KBM-7 (cell line): Measurements from ENCODE around the gene HDAC7.
"Not testable (repeated sequence)": the region's sequence is repeated elsewhere in the genome, so short reads cannot be mapped to it uniquely, and the experiment has no call there.

Experiments used
- DNase-seq: peaks from one replicate; pipeline ENCODE4 v3.0.0-alpha.2; 2015
- in situ Hi-C: fragments of 300-500 bp; cut with MboI; formaldehyde crosslinking; loops from 2 replicates; pipeline ENCODE4 v1.14.3; 2020; ENCODE audit warnings: low sequenced_read_pairs, low pct_unique_long_range_greater_than_20kb, mixed read lengths

HDAC7 gene

DNA sequence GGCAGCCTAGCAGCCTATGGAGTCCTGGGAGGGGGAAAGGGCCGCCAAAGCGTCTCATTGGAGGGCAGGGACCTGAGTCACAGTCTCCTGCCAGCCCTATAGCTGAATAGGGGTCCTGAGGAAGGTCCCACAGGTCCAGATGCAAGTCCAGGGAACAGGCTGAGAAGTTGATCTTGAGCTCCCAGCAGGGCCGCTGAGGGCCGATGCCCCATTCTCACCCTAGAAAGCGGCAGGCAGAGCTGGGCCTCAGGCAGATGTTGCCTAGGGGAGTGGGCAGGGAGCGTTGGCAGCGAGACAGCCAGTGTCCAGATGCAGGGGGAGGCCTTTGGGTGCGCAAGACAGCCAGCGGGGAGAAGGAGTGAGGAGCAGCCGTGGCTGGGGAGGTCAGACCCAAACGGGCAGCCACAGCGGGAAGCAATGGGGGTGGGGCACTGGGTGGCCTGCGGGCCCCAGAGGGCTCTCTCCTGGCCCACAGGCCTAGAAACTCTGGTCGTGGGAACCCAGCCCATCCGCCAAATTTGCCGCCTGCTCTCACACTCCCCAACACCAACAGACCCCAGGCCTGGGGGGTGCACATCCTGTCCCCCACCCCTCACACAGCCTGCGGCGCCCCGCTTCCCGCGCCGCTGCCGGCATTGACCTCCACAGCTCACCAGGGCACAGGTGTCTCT is 1.1 kb downstream of the HDAC7 start:
- in situ Hi-C loops, result no loop called here
- no peak for DNase-seq

DNA sequence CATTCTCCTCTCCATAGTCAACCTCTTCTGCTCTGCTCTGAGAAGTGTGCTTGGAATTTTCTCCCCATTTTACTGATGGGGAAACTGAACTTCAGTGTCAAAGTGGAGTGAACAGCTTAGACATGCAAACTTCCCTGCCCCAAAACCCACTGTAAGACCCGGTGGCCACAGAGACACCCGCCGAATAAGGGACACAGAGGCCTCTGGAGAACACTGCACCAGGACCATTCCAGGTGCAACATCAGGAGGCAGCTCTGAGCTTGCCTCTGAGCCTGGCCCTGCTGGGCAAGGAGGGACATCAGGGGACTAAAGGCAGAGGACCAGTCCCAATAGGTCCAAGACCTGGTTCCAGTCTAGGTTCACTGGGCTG is 1.7 kb downstream of the HDAC7 start:
- in situ Hi-C loops, result no loop called here

GRCh38 chr12:47817272-47818006 is 2.3 kb downstream of the HDAC7 start:
- DNase-seq, result peak; percentile 49
- in situ Hi-C loops, result no loop called here

More for the DNA sequence above, 1.7 kb downstream of the HDAC7 start:
- DNase-seq, result no peak

- DNase-seq, result no peak
- in situ Hi-C loops, result no loop called here
Measured at GRCh38 chr12:47816403-47817271, 3.1 kb downstream of the HDAC7 start.

DNA sequence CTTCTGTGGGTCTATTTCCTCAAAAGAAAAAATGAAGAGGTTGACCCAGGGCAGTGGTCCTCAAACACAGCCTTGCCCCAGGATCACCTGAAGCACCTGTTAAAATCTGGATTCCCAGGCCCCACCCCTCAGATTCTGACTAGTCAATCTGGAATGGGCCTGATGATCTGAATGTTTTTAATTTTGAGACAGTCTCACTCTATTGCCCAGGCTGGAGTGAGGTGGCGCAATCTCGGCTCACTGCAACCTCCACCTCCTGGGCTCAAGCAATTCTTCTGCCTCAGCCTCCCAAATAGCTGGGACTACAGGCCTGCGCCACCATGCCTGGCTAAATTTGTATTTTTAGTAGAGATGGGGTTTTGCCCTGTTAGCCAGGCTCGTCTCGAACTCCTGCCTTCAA is 4.3 kb downstream of the HDAC7 start:
- in situ Hi-C loops, DNase-seq: not testable (repeated sequence)

DNA sequence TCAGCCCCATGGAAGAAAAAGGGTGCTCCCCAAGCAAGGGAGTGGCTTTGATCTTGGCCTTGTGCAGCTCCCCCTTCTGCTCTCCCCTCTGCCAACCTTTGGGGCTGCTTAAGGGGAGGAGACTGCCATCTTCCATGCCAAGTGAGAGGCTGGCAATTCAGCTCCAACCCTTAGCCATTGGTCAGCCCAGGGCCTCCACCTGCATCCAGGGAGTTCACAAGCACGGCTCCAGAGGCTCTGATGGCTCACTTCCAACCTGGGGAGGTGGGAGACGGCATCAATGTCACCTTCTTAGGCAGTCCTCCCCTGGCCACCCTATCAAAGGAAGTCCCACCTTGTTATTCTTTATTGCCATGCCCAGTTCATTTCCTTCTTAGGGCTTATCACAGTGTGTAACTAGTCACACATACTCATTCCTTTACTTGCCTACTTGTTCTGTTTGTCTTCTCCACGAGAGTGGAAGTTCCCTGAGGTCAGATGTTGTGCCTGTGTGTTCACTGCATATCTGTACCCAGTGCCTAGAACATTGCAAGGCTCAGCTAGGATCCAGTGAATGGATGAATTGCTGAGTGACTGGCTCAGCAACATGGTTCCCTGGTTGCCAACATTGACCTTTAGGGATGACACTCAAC is 5.0 kb downstream of the HDAC7 start:
- no peak for DNase-seq
- in situ Hi-C loops, result no loop called here

DNA sequence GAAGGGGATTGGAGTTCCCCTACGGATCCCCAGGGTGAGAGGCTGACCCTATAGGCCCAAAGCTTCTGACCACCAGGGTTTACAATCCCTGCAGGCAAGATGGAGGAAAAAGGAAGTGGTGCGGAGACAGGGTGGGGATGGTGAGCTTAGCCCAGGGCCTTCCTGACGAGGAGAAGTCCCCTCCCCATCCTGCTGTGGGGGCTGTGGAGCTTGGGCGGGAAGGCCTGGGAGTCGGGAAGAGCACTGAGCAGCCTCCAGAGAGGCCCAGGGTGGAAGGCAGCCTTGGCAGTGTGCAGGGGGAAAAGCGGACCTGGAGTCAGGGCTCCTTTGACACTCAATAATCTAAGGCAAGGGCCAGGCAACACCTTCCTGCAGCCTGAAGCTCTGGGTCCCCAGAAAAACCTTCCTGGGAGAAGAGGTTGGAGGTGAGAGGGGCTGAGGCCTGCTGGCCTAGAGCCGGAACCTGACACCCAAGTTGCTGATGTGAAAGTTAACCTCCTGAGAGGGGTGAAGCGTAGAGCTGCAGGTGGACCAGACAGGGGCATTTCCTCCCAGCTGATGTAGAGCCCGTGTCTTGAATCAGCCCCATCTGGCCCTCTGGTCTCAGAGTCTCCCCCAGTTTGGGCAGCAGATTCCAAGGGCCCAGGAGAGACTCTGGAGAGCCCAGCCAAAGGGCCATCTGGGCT is 6.0 kb downstream of the HDAC7 start:
- in situ Hi-C loops, result no loop called here
- DNase-seq, result no peak

DNA sequence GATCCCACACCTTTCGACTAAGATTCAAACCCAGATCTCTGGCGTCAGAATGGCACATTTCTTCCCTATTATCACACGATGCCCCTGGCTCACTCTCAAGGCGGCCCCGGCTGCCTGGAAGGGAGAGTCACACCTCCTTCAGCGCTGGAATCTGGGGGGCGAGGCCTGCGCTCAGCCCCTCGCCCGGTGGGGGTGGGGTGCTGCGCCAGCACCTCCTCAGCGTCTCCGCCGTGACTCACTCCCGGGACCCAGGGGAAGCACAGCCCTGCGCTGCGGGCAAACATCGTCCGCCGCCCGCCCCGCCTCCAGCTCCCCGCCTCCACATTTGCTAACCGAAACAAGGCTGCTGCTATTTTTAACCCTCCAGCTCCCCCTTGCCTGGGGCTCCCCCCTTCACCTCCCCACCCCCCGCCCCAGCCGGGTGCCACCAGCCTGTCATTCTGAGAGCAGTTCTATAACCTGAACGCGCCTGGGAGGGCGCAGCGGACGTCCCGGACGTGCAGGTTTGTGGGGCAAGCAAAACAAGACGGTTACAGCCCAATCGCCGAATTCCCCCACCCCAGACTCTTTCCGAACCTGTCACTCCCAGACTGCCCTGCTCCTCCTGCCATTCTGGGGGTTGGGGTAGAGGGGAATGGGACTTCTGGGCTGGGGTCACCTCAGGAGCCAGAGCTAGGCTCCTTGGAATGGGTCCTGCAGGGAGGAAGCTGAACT is 6.7 kb downstream of the HDAC7 start:
- DNase-seq, result peak; percentile 92
- in situ Hi-C loops, result no loop called here

DNA sequence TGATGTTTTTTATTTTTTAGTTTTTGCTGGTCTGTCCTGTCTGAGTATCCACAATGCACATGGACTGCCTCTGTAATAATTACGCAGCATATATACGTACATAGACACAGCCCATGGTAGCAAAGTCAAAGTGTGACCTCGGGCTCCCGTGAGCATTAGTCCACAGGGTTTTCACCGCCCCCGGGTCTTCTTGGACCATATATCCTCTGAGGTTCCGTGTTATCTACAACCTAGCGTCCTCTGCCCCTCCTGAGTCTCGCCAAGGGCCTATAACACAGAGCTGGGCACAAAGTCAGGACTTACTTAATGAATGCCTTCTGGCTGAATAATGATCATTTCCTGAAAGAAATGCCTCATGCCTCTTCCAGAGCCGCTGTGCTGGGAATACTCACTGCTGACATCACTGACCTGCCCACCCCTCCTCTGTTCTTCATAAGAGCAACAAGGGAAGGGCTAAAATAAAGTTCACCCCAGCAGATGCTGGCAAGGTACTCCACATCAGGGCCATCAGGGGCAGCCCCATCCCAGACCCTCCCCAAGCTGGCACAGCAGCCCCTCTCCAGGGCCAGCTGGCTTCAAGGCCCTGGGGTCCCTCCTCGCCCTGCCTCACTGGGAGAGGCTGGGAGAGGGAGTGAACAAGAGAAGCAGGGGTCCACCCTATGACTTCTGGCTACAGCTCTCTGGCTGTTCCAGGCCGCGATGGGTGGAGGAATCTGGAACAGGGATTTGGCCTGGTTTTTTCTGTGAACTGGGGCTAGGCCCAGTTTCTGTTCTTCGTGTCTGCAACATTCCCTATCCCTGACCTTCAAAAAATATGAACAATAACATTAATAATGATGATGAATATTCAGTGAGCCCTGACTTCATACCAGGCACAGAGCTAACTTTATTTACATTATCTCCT is 7.9 kb downstream of the HDAC7 start:
- in situ Hi-C loops, result no loop called here
- DNase-seq, result no peak

DNA sequence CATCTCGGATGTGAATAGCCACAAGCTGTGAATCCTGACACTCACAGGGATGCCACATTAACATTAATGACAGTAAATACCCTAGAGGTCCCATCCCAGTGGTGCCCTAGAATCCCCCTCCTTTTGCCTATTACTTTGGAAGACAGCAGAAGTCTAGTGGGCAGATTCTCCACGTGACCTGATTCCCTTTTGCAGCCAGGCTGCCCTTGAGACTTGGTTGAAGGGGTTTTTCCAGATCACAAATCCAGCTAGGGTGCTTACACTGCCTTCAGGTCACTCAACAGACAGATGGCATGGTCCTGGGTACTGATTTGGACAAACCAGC is 8.7 kb downstream of the HDAC7 start:
- no peak for DNase-seq
- in situ Hi-C loops, result no loop called here

DNA sequence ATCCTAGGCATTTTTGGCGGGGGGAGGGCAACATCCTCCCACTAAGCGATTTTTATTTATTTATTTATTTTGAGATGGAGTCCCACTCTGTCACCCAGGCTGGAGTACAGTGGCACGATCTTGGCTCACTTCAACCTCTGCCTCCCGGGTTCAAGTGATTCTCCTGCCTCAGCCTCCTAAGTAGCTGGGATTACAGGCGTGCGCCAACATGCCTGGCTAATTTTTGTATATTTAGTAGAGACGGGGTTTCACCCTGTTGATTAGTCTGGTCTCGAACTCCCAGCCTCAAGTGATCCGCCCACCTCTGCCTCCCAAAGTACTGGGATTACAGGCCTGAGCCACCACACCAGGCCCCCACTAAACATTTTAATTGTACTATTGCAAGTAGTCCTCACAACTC is 10.2 kb downstream of the HDAC7 start:
- in situ Hi-C loops, DNase-seq: not testable (repeated sequence)

DNA sequence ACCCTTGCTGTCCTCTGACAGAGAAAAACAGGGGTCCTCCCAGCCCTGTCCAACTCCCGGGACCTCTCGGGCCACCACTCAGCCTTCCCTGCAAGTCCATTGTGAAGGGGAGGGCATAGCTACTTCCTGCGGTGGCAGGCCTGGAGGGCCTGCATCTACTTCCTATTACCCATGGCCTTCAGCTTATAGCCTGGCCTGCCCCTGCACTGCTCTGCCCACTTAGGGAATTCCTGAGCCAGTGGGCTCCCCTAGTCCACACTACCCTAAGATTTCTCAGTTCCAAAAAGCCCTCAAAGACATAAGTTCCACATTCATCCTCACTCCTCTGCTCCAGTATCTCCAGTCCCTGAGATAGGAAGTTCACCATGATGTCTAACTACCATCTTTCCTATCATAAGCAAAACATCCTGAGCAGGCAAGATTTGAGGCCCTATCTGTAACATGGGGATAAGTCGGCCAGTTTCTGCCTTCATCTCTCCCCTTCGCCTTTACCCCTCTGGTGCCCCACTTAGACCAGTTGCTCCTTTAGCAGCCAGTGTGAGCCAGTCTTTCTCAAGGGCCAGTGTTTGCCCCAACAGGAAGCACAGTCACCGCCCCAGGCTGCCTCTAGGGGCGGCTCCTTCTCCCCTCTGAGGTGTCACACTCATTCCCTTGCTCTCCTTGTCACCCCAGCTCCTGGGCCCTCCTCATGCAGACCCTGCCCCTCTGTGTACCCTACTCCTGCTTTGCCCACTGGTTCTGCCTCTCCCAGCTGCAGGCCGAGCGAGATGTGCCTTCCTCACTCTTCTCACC is 10.9 kb downstream of the HDAC7 start:
- in situ Hi-C loops, result no loop called here
- peak; percentile 51 for DNase-seq

DNA sequence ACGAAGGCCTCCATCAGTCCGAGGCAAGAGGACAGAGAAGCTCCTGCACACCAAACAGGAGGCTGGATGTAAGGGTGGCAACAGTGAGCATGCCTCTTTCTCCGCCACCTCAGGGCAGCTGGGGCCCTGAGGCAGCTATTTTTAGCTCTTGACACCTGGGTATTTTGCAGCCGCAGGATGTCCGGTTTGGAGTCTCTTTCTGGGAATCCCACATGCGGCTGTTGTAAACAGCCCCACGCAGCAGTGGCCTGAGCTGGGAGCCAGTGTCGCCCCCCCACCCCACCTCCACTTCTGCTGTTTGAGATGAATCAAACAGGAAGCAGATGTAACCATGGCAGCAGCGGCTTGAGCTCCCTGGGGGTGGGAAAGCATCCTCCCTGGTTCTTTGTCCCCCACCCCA is 11.7 kb downstream of the HDAC7 start:
- peak; percentile 94 for DNase-seq
- in situ Hi-C loops, result no loop called here

DNA sequence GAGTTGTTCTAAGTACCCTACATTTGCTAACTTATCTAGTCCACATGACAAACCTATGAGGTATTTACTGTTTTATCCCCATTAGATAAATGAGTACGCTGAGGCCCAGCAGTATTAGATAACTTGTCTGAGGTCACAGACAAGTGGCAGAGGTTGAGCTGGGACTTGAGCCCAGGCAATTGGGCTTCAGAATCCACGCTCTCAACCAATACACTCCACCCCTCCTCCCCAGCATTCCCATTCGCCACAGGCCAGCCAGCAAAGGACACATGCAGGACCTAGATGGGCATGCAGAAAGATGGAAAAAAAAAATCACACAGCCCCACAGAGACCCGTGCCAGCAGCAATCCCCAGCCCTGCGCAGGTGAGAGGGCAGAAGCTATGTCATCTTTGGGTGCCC is 12.4 kb downstream of the HDAC7 start:
- in situ Hi-C loops, result no loop called here
- no peak for DNase-seq

DNA sequence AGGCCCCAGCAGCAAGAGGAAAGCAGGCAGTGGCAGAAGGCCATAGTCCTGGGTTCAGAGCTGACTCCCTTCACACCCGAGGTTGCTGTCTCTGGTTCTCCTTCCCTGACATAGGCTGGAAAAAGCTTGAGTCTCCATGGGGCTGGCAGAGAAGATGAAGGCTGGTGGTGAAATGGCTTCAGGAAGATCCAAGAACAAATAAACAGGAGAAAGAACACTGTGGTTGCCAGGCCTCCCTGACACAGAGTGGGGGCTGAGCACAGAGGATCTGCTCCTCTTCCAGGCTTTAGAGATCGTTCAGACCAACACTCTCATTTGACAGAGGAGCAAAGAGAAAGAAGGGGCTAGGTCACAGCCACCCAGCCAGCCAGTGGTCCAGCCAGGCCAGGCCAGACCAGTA is 14.3 kb downstream of the HDAC7 start:
- in situ Hi-C loops, result no loop called here
- no peak for DNase-seq

- no peak for DNase-seq
- in situ Hi-C loops, result no loop called here
Measured at GRCh38 chr12:47804171-47804570, 15.5 kb downstream of the HDAC7 start.
